Measurements from ENCODE around the gene FNIP2. TPM values are rescaled to one million over a fixed set of nuclear protein-coding genes. Genes with fewer than 3 reads are reported as not detected.

FNIP2 gene
- total and polyA plus RNA-seq, 9 of the 15 experiments (the other 6 are each of a cell fraction or from before 2014, with no cell fraction given) = 1.7 to 15.5 (median 8.3) TPM

GRCh38 chr4:158929939-158930638 is 161.3 kb downstream of the FNIP2 start (continued):
- no peak for TF ChIP-seq CEBPZ (IDR thresholded peaks at IDR 0.05; ENCODE audit: borderline replicate concordance, low read depth, low read length)
- TF ChIP-seq RCOR1 (IDR thresholded peaks at IDR 0.05; ENCODE audit: borderline replicate concordance in 1 of 2, low read depth in 2 of 2, low read length in 2 of 2) = peak in 1 of 2 experiments; percentile 49; a peak in 1 of 4 replicates
- peak; percentile 68 for TF ChIP-seq ARID1B (IDR thresholded peaks at IDR 0.05)
- TF ChIP-seq ZNF318 (IDR thresholded peaks at IDR 0.05; ENCODE audit: borderline replicate concordance in 1 of 2, low read depth in 1 of 2) = peak in 1 of 2 experiments; percentile 61; a peak in 1 of 4 replicates
- peak; percentile 83 for TF ChIP-seq TEAD2 (tag; IDR thresholded peaks at IDR 0.05)
- TF ChIP-seq THAP7 (CRISPR knock-in tag; IDR thresholded peaks at IDR 0.05) = no peak
- TF ChIP-seq ZNF740 (CRISPR knock-in tag; IDR thresholded peaks at IDR 0.05) = no peak
- no peak for TF ChIP-seq ZNF740 (tag; IDR thresholded peaks at IDR 0.05)
- 0 out of 2 replicates have a peak, but pooled peaks have one; percentile 8 for TF ChIP-seq FOSL1 (tag; conservative IDR thresholded peaks at IDR 0.05)
- no peak for TF ChIP-seq ZNF174 (CRISPR knock-in tag; IDR thresholded peaks at IDR 0.05)
- TF ChIP-seq THRAP3 (IDR thresholded peaks at IDR 0.05; ENCODE audit: borderline replicate concordance) = no peak
- TF ChIP-seq TAF7 (tag; IDR thresholded peaks at IDR 0.05) = no peak
- peak; percentile 11; the same call in 1 of the 2 replicates for TF ChIP-seq ADNP (tag; IDR thresholded peaks at IDR 0.05)
- no peak for TF ChIP-seq CBX1 (IDR thresholded peaks at IDR 0.05; ENCODE audit: low read depth)

Data from K562 (cell line).